ENCODE results near the gene KDM7A. TPM values are rescaled to one million over a fixed set of nuclear protein-coding genes. Genes with fewer than 3 reads are reported as not detected.

The KDM7A gene
- total and polyA plus RNA-seq, 2 of the 4 experiments (the other 2 are of a cell fraction), result 1.5 to 2.3 TPM

- Histone ChIP-seq H3K9me1 (ENCODE audit: insufficient read depth, low read length) (no peaks in the 10 kb centered on the region), H3K36me3 (ENCODE audit: control insufficient read depth, insufficient read depth, low read length) (no peaks in the 10 kb centered on the region), H3K56ac (ENCODE audit: extremely low read depth, insufficient read depth, low read length) (no peak overlapping the region), H3K9me3 (ENCODE audit: control insufficient read depth, insufficient read depth, low read length) (peaks cover 9% of the 10 kb centered on the region), H4K91ac (ENCODE audit: insufficient read depth, low read depth, low read length) (no peak overlapping the region), H3K4ac (ENCODE audit: low read depth, low read length) (no peak overlapping the region), H4K20me1 (ENCODE audit: insufficient read depth, low read length) (no peaks in the 10 kb centered on the region), H3K14ac (replicated peaks; ENCODE audit: low read depth, low read length) (no peak overlapping the region), H3K9ac (ENCODE audit: low read depth, low read length) (no peak overlapping the region), H2AK9ac (replicated peaks; ENCODE audit: low read depth, low read length, poor library complexity) (no peak overlapping the region), H3K27ac (ENCODE audit: insufficient read depth, low read length) (no peak overlapping the region), H3K18ac (ENCODE audit: low read depth, low read length) (no peak overlapping the region), H3K27me3 (ENCODE audit: control insufficient read depth, insufficient read depth, low read length) (peaks cover 24% of the 10 kb centered on the region), H3K4me1 (ENCODE audit: control insufficient read depth, insufficient read depth, low read length) (no peaks in the 10 kb centered on the region), H3K4me2 (ENCODE audit: low read depth, low read length) (no peak overlapping the region), H3K79me1 (ENCODE audit: low read depth in 1 of 2, low read length in 2 of 2) (no peaks in the 10 kb centered on the region), H3K4me3 (ENCODE audit: insufficient read depth, low read depth, low read length) (no peak overlapping the region), H3K23ac (ENCODE audit: low read depth, low read length) (no peak overlapping the region), H2AK5ac (ENCODE audit: low read depth, low read length) (no peak overlapping the region), H4K8ac (ENCODE audit: low read depth in 2 of 2, low read length in 2 of 2) (no peak overlapping the region), H4K5ac (ENCODE audit: low read depth, low read length) (no peak overlapping the region), H2BK15ac (ENCODE audit: low read depth, low read length) (no peak overlapping the region), H2AFZ (replicated peaks; ENCODE audit: low read length, poor library complexity) (no peak overlapping the region), H2BK20ac (ENCODE audit: low read depth, low read length) (no peak overlapping the region), H2BK5ac (ENCODE audit: low read depth, low read length, poor library complexity, severe bottlenecking) (no peak overlapping the region), H2BK120ac (ENCODE audit: low read depth, low read length) (no peak overlapping the region)
- ATAC-seq (ENCODE audit: low read depth) (no peak), DNase-seq (no peak)
- POLR2A ChIA-PET (ENCODE audit: unreplicated experiment), result no interaction called here
- CTCF ChIA-PET, result no interaction called here
- dilution Hi-C loops (cut with HindIII; ENCODE audit: low sequenced_read_pairs, unreplicated experiment), result no loop called here
- in situ Hi-C loops (cut with MboI; ENCODE audit: low sequenced_read_pairs), result no loop called here
- TF ChIP-seq MAFK (IDR thresholded peaks at IDR 0.05; ENCODE audit: low read depth, low read length) (no peak), CEBPB (IDR thresholded peaks at IDR 0.05; ENCODE audit: low read depth, low read length) (no peak), RAD21 (IDR thresholded peaks at IDR 0.05; ENCODE audit: low read length) (no peak), ELK1 (IDR thresholded peaks at IDR 0.05; ENCODE audit: borderline replicate concordance, low read depth, low read length) (no peak), CHD1 (IDR thresholded peaks at IDR 0.05; ENCODE audit: low read depth, low read length) (no peak), SMC3 (IDR thresholded peaks at IDR 0.05; ENCODE audit: low read depth, low read length) (no peak), MXI1 (IDR thresholded peaks at IDR 0.05; ENCODE audit: borderline replicate concordance, low read depth, low read length) (no peak), RCOR1 (IDR thresholded peaks at IDR 0.05; ENCODE audit: insufficient replicate concordance, low read length) (no peak), RFX5 (IDR thresholded peaks at IDR 0.05; ENCODE audit: low read depth, low read length) (no peak), BHLHE40 (IDR thresholded peaks at IDR 0.05; ENCODE audit: low read depth, low read length) (no peak), NFE2L2 (IDR thresholded peaks at IDR 0.05; ENCODE audit: low read depth, low read length) (no peak), MAZ (IDR thresholded peaks at IDR 0.05; ENCODE audit: borderline replicate concordance, low read depth, low read length) (no peak), FOS (IDR thresholded peaks at IDR 0.05; ENCODE audit: low read depth, low read length) (no peak), CTCF (conservative IDR thresholded peaks at IDR 0.05; ENCODE audit: low read depth, low read length) (no peak), POLR2A (IDR thresholded peaks at IDR 0.05; ENCODE audit: low read depth, low read length) (no peak), USF2 (IDR thresholded peaks at IDR 0.05; ENCODE audit: low read depth, low read length) (no peak)
- intact Hi-C loops (cut with micrococcal nuclease), result no loop called here
- no CpG with 5 or more reads among the region's 4 CpGs for WGBS, 2 experiments (ENCODE audit: extremely low coverage in 2 of 2, insufficient read length in 1 of 2)
- BruUV-seq (replicated peaks), result no TSS peak
Observed at GRCh38 chr7:140217750-140218501, 41.1 kb upstream of the KDM7A start.
